Measurements from ENCODE around the gene WWP2. TPM values are rescaled to one million over a fixed set of nuclear protein-coding genes. Genes with fewer than 3 reads are reported as not detected.
"Not testable (repeated sequence)": the region's sequence is repeated elsewhere in the genome, so short reads cannot be mapped to it uniquely, and the experiment has no call there.

WWP2 gene
- total RNA-seq, 1 experiment from 2014 or later = 40.2 TPM

- TF ChIP-seq CTCF (conservative IDR thresholded peaks at IDR 0.05) = no peak
- H3K4me2 ChIP-seq (ENCODE audit: insufficient read depth, insufficient read length, low read length) = no peak overlapping the region
- H3K27ac Mint-ChIP-seq = peak overlapping the region in 1 of 3 experiments; percentile 63; a peak in 1 of 7 replicates
- no peak overlapping the region for H3K9ac ChIP-seq (ENCODE audit: extremely low read depth, insufficient read length, low read length)
- H4K8ac ChIP-seq (replicated peaks; ENCODE audit: insufficient read length, low read depth, low read length) = no peak overlapping the region
- no peak overlapping the region for H3T11ph ChIP-seq (ENCODE audit: low read length)
- no peak overlapping the region for H3K4me3 Mint-ChIP-seq
- no peaks in the 10 kb centered on the region for H3K9me3 ChIP-seq (ENCODE audit: control insufficient read depth, low read depth, low read length)
- H3K36me3 Mint-ChIP-seq (ENCODE audit: insufficient read depth in 1 of 3, low read depth in 3 of 3) = peaks cover 12 to 20% (median 17%) of the 10 kb centered on the region in 3 experiments; a peak in 6 of 7 replicates
- no peaks in the 10 kb centered on the region for H3K79me2 ChIP-seq (ENCODE audit: insufficient read depth, low read length)
- no peak overlapping the region for H2AFZ ChIP-seq (ENCODE audit: low read length)
- H4K5ac ChIP-seq (ENCODE audit: insufficient read length, low read depth, low read length) = no peak overlapping the region
- no peak overlapping the region for H3K4ac ChIP-seq (ENCODE audit: low read depth, low read length)
- H3K4me1 Mint-ChIP-seq = peaks cover 12 to 13% of the 10 kb centered on the region in 2 experiments
- no CpG with 5 or more reads among the region's 4 CpGs for WGBS (ENCODE audit: extremely low coverage, insufficient read length, low lambda C conversion rate)
- no peak overlapping the region for H3K23ac ChIP-seq (ENCODE audit: insufficient read length, low read depth, low read length)
- H3K14ac ChIP-seq (ENCODE audit: insufficient read depth, low read length) = no peak overlapping the region
- H4K20me1 ChIP-seq (ENCODE audit: control insufficient read depth, insufficient read depth, insufficient read length) = no peaks in the 10 kb centered on the region
- H2BK15ac ChIP-seq (ENCODE audit: low read depth, low read length) = no peak overlapping the region
- no peaks in the 10 kb centered on the region for H3K79me1 ChIP-seq (ENCODE audit: insufficient read depth, low read depth, low read length, poor library complexity, severe bottlenecking)
- no peak overlapping the region for H3K56ac ChIP-seq (ENCODE audit: insufficient read length, low read depth, low read length)
- H2BK5ac ChIP-seq (ENCODE audit: insufficient read length, low read length) = no peak overlapping the region
- no peak overlapping the region for H2BK20ac ChIP-seq (ENCODE audit: low read depth, low read length, poor library complexity, severe bottlenecking)
- H3K4me1 ChIP-seq (ENCODE audit: insufficient read depth, low read length) = peaks cover 2% of the 10 kb centered on the region; the same call in 1 of the 2 replicates
- no peaks in the 10 kb centered on the region for H3K27me3 ChIP-seq (ENCODE audit: insufficient read depth, low read length)
- peaks cover 0 to 2% of the 10 kb centered on the region in 2 experiments; a peak in 2 of 5 replicates for H3K9me3 Mint-ChIP-seq
- H2BK120ac ChIP-seq (ENCODE audit: low read depth, low read length, poor library complexity, severe bottlenecking) = no peak overlapping the region
- no peak overlapping the region for H2AK5ac ChIP-seq (ENCODE audit: insufficient read length, low read length)
- no peak for DNase-seq
- H3K18ac ChIP-seq (ENCODE audit: insufficient read length, low read depth, low read length) = no peak overlapping the region
- H2BK12ac ChIP-seq (ENCODE audit: insufficient read length, low read depth, low read length) = no peak overlapping the region
- no peaks in the 10 kb centered on the region for H3K23me2 ChIP-seq (ENCODE audit: insufficient read length, low read depth, low read length, poor library complexity, severe bottlenecking)
- no peak overlapping the region for H3K27ac ChIP-seq (ENCODE audit: insufficient read length, low read depth, low read length)
- H3K27me3 Mint-ChIP-seq (ENCODE audit: low read depth) = no peaks in the 10 kb centered on the region
- H4K91ac ChIP-seq (ENCODE audit: insufficient read length, low read depth, low read length) = no peak overlapping the region
These were observed 52.4 kb downstream of the WWP2 start for GRCh38 chr16:69814561-69814960.

GRCh38 chr16:69815216-69815883, 53.2 kb downstream of the WWP2 start:
- not testable (repeated sequence) for H3K27me3 Mint-ChIP-seq (ENCODE audit: low read depth); H3T11ph ChIP-seq (ENCODE audit: low read length)
- WGBS (ENCODE audit: extremely low coverage, insufficient read length, low lambda C conversion rate) = no CpG with 5 or more reads among the region's 15 CpGs

More at GRCh38 chr16:69815216-69815883, 53.2 kb downstream of the WWP2 start:
- not testable (repeated sequence) for H2BK12ac ChIP-seq (ENCODE audit: insufficient read length, low read depth, low read length); H3K18ac ChIP-seq (ENCODE audit: insufficient read length, low read depth, low read length); H2BK120ac ChIP-seq (ENCODE audit: low read depth, low read length, poor library complexity, severe bottlenecking); H3K9me3 ChIP-seq (ENCODE audit: control insufficient read depth, low read depth, low read length); H3K4me2 ChIP-seq (ENCODE audit: insufficient read depth, insufficient read length, low read length); H3K79me1 ChIP-seq (ENCODE audit: insufficient read depth, low read depth, low read length, poor library complexity, severe bottlenecking); H3K4me1 ChIP-seq (ENCODE audit: insufficient read depth, low read length); H3K23me2 ChIP-seq (ENCODE audit: insufficient read length, low read depth, low read length, poor library complexity, severe bottlenecking); H2AK5ac ChIP-seq (ENCODE audit: insufficient read length, low read length); H3K27me3 ChIP-seq (ENCODE audit: insufficient read depth, low read length); H3K23ac ChIP-seq (ENCODE audit: insufficient read length, low read depth, low read length); H2BK5ac ChIP-seq (ENCODE audit: insufficient read length, low read length); H4K5ac ChIP-seq (ENCODE audit: insufficient read length, low read depth, low read length); H4K91ac ChIP-seq (ENCODE audit: insufficient read length, low read depth, low read length); H3K4ac ChIP-seq (ENCODE audit: low read depth, low read length); H3K14ac ChIP-seq (ENCODE audit: insufficient read depth, low read length); H3K27ac ChIP-seq (ENCODE audit: insufficient read length, low read depth, low read length); H2BK15ac ChIP-seq (ENCODE audit: low read depth, low read length); H3K79me2 ChIP-seq (ENCODE audit: insufficient read depth, low read length); DNase-seq; H3K4me3 Mint-ChIP-seq; H2AFZ ChIP-seq (ENCODE audit: low read length); H3K9ac ChIP-seq (ENCODE audit: extremely low read depth, insufficient read length, low read length); H4K8ac ChIP-seq (replicated peaks; ENCODE audit: insufficient read length, low read depth, low read length); H4K20me1 ChIP-seq (ENCODE audit: control insufficient read depth, insufficient read depth, insufficient read length); H2BK20ac ChIP-seq (ENCODE audit: low read depth, low read length, poor library complexity, severe bottlenecking); H3K56ac ChIP-seq (ENCODE audit: insufficient read length, low read depth, low read length); H3K9me3 Mint-ChIP-seq
- H3K27ac Mint-ChIP-seq = peak overlapping the region in 1 of 3 experiments; percentile 70; a peak in 1 of 7 replicates
- peaks cover 12 to 20% (median 17%) of the 10 kb centered on the region in 3 experiments; a peak in 6 of 7 replicates for H3K36me3 Mint-ChIP-seq (ENCODE audit: insufficient read depth in 1 of 3, low read depth in 3 of 3)
- peaks cover 12 to 16% of the 10 kb centered on the region in 2 experiments for H3K4me1 Mint-ChIP-seq

All from H9 (cell line).